H9 (cell line): ENCODE results near the gene MGMT. TPM values are rescaled to one million over a fixed set of nuclear protein-coding genes. Genes with fewer than 3 reads are reported as not detected.

Experiments
- DNase-seq: peaks from one replicate; pipeline ENCODE4 v3.0.0-alpha.2; 2017
- H2AFZ ChIP-seq: one replicate; pipeline ENCODE4 v1.6.1; 2013; ENCODE audit warnings: mild to moderate bottlenecking, low read length, control low read depth, moderate library complexity
- H2AK5ac ChIP-seq: 2 replicates; pipeline ENCODE4 v1.6.1; 2013; ENCODE audit warnings: low read length, control low read depth, mixed read lengths; ENCODE audit not compliant: insufficient read length
- H2BK120ac ChIP-seq: one replicate; pipeline ENCODE4 v1.6.1; 2013; ENCODE audit warnings: low read depth, mild to moderate bottlenecking, low read length, control low read depth, inconsistent platforms; ENCODE audit not compliant: poor library complexity, severe bottlenecking
- H2BK12ac ChIP-seq: 2 replicates; pipeline ENCODE4 v1.6.1; 2013; ENCODE audit warnings: low read length, control low read depth, mixed read lengths, low read depth; ENCODE audit not compliant: insufficient read length
- H2BK15ac ChIP-seq: 2 replicates; pipeline ENCODE4 v1.6.1; 2013; ENCODE audit warnings: low read depth, low read length, control low read depth
- H2BK20ac ChIP-seq: one replicate; pipeline ENCODE4 v1.6.1; 2013; ENCODE audit warnings: low read depth, mild to moderate bottlenecking, low read length, control low read depth, inconsistent platforms; ENCODE audit not compliant: poor library complexity, severe bottlenecking
- H2BK5ac ChIP-seq: 2 replicates; pipeline ENCODE4 v1.6.1; 2013; ENCODE audit warnings: low read length, control low read depth, mixed read lengths; ENCODE audit not compliant: insufficient read length
- H3K14ac ChIP-seq: 2 replicates; pipeline ENCODE4 v1.6.1; 2013; ENCODE audit warnings: low read length, control low read depth; ENCODE audit not compliant: insufficient read depth
- H3K18ac ChIP-seq: 2 replicates; pipeline ENCODE4 v1.6.1; 2013; ENCODE audit warnings: low read depth, mild to moderate bottlenecking, mixed read lengths, low read length, control low read depth; ENCODE audit not compliant: insufficient read length
- H3K23ac ChIP-seq: 2 replicates; pipeline ENCODE4 v1.6.1; 2013; ENCODE audit warnings: low read length, control low read depth, mixed read lengths, low read depth; ENCODE audit not compliant: insufficient read length
- H3K23me2 ChIP-seq: 2 replicates; pipeline ENCODE4 v1.6.1; 2013; ENCODE audit warnings: low read depth, mild to moderate bottlenecking, mixed read lengths, low read length, control low read depth; ENCODE audit not compliant: insufficient read length, poor library complexity, severe bottlenecking
- H3K27ac ChIP-seq: 2 replicates; pipeline ENCODE4 v1.5.1; 2013; ENCODE audit warnings: low read length, control low read depth, mixed read lengths, low read depth; ENCODE audit not compliant: insufficient read length
- H3K27me3 ChIP-seq: 2 replicates; pipeline ENCODE4 v1.6.1; 2013; ENCODE audit warnings: low read length, control low read depth, inconsistent platforms; ENCODE audit not compliant: insufficient read depth
- H3K4ac ChIP-seq: 2 replicates; pipeline ENCODE4 v1.6.1; 2013; ENCODE audit warnings: low read depth, mild to moderate bottlenecking, control low read depth, inconsistent platforms, low read length, moderate library complexity
- H3K4me1 ChIP-seq: 2 replicates; pipeline ENCODE4 v1.6.1; 2013; ENCODE audit warnings: low read length, control low read depth, inconsistent platforms; ENCODE audit not compliant: insufficient read depth
- H3K4me2 ChIP-seq: 2 replicates; pipeline ENCODE4 v1.6.1; 2013; ENCODE audit warnings: low read length, control low read depth, mixed read lengths; ENCODE audit not compliant: insufficient read length, insufficient read depth
- H3K56ac ChIP-seq: 2 replicates; pipeline ENCODE4 v1.6.1; 2013; ENCODE audit warnings: low read depth, mild to moderate bottlenecking, mixed read lengths, low read length, control low read depth; ENCODE audit not compliant: insufficient read length
- H3K79me1 ChIP-seq: 2 replicates; pipeline ENCODE4 v1.6.1; 2013; ENCODE audit warnings: low read depth, mild to moderate bottlenecking, moderate library complexity, low read length, control low read depth, inconsistent platforms; ENCODE audit not compliant: insufficient read depth, poor library complexity, severe bottlenecking
- H3K79me2 ChIP-seq: 2 replicates; pipeline ENCODE4 v1.6.1; 2013; ENCODE audit warnings: low read length, control low read depth, inconsistent platforms; ENCODE audit not compliant: insufficient read depth
- H3K9ac ChIP-seq: 2 replicates; pipeline ENCODE4 v1.6.1; 2013; ENCODE audit warnings: low read length, control low read depth, mixed read lengths; ENCODE audit not compliant: insufficient read length; ENCODE audit errors: extremely low read depth
- H3K9me3 ChIP-seq: one replicate; pipeline ENCODE4 v1.6.1; 2013; ENCODE audit warnings: low read depth, low read length, inconsistent platforms; ENCODE audit not compliant: control insufficient read depth
- H3T11ph ChIP-seq: one replicate; pipeline ENCODE4 v1.6.1; 2013; ENCODE audit warnings: mild to moderate bottlenecking, low read length, control low read depth, inconsistent platforms
- H4K20me1 ChIP-seq: one replicate; pipeline ENCODE4 v1.6.1; 2013; ENCODE audit not compliant: control insufficient read depth, insufficient read length, insufficient read depth
- H4K5ac ChIP-seq: 2 replicates; pipeline ENCODE4 v1.6.1; 2013; ENCODE audit warnings: low read depth, mild to moderate bottlenecking, mixed read lengths, low read length, control low read depth; ENCODE audit not compliant: insufficient read length
- H4K8ac ChIP-seq: replicated peaks from 2 replicates; pipeline ENCODE4 v1.6.1; 2013; ENCODE audit warnings: low read length, control low read depth, mixed read lengths, low read depth; ENCODE audit not compliant: insufficient read length
- H4K91ac ChIP-seq: 2 replicates; pipeline ENCODE4 v1.6.1; 2013; ENCODE audit warnings: low read depth, mild to moderate bottlenecking, moderate library complexity, mixed read lengths, low read length, control low read depth; ENCODE audit not compliant: insufficient read length
- H3K27ac Mint-ChIP-seq, 3 experiments: 2 replicates in 2 of 3; 3 replicates in 1 of 3; pipeline ENCODE4 v1.8.0; 2020 to 2021; ENCODE audit warnings: mixed read lengths in 3 of 3, mild to moderate bottlenecking in 1 of 3, moderate library complexity in 1 of 3
- H3K27me3 Mint-ChIP-seq: 2 replicates; pipeline ENCODE4 v1.8.0; 2021; ENCODE audit warnings: low read depth, mild to moderate bottlenecking, moderate library complexity, mixed read lengths
- H3K36me3 Mint-ChIP-seq, 3 experiments: 2 replicates in 2 of 3; 3 replicates in 1 of 3; pipeline ENCODE4 v1.8.0; 2020 to 2021; ENCODE audit warnings: low read depth in 3 of 3, mixed read lengths in 3 of 3; ENCODE audit not compliant: insufficient read depth in 1 of 3
- H3K4me1 Mint-ChIP-seq, 2 experiments: 2 replicates each; pipeline ENCODE4 v1.8.0; 2020; ENCODE audit warnings: mixed read lengths in 2 of 2
- H3K4me3 Mint-ChIP-seq, 2 experiments: 2 replicates in 1 of 2; 3 replicates in 1 of 2; pipeline ENCODE4 v1.8.0; 2020 to 2021; ENCODE audit warnings: mild to moderate bottlenecking in 2 of 2, mixed read lengths in 2 of 2, moderate library complexity in 1 of 2
- H3K9me3 Mint-ChIP-seq, 2 experiments: 2 replicates in 1 of 2; 3 replicates in 1 of 2; pipeline ENCODE4 v1.8.0; 2020; ENCODE audit warnings: mild to moderate bottlenecking in 2 of 2, mixed read lengths in 2 of 2, moderate library complexity in 1 of 2
- CTCF ChIP-seq: fragments of 200-600 bp; sonication (generic); conservative IDR thresholded peaks from 3 replicates; pipeline ENCODE4 v1.8.0; 2021; ENCODE audit warnings: antibody characterized with exemption, mild to moderate bottlenecking
- WGBS: extraction: QIAGEN DNeasy Blood & Tissue Kit; methylation state at CpG from one replicate; pipeline ENCODE4 v1.1.7; 2013; ENCODE audit warnings: missing lambda C conversion rate, low lambda C conversion rate, mixed read lengths; ENCODE audit not compliant: insufficient read length; ENCODE audit errors: extremely low coverage; 5-methylcytosine and 5-hydroxymethylcytosine counted together
- total RNA-seq: library from RNA; stranded (reverse); gene quantifications from 2 replicates; pipeline ENCODE4 v1.2.1, GENCODE V29; 2021

The MGMT gene
- total RNA-seq, 1 experiment from 2014 or later = 18.4 TPM

- H2AFZ ChIP-seq = no peak overlapping the region
- no peak overlapping the region for H3K56ac ChIP-seq
- no peak for TF ChIP-seq CTCF
- H3K18ac ChIP-seq = no peak overlapping the region
- H2BK15ac ChIP-seq = no peak overlapping the region
- H3K27ac Mint-ChIP-seq = peak overlapping the region in 1 of 3 experiments; percentile 82; a peak in 1 of 7 replicates
- H2BK5ac ChIP-seq = no peak overlapping the region
- WGBS = no CpG with 5 or more reads among the region's 11 CpGs
- no peak overlapping the region for H3K14ac ChIP-seq
- H2BK20ac ChIP-seq = no peak overlapping the region
- no peak overlapping the region for H3K4ac ChIP-seq
- no peak overlapping the region for H3K23ac ChIP-seq
- no peak overlapping the region for H3K4me3 Mint-ChIP-seq
- no peak overlapping the region for H4K5ac ChIP-seq
- H2BK12ac ChIP-seq = no peak overlapping the region
- no peak overlapping the region for H2BK120ac ChIP-seq
- H3K27me3 Mint-ChIP-seq = no peaks in the 10 kb centered on the region
- H3K4me1 Mint-ChIP-seq = no peaks in the 10 kb centered on the region
- H4K8ac ChIP-seq = no peak overlapping the region
- H3K9me3 ChIP-seq = no peaks in the 10 kb centered on the region
- H3K9me3 Mint-ChIP-seq = peaks cover 0 to under 1% of the 10 kb centered on the region in 2 experiments; a peak in 2 of 5 replicates
- no peak overlapping the region for H2AK5ac ChIP-seq
- H3K79me1 ChIP-seq = no peaks in the 10 kb centered on the region
- H3T11ph ChIP-seq = no peak overlapping the region
- no peak overlapping the region for H3K9ac ChIP-seq
- H4K20me1 ChIP-seq = no peaks in the 10 kb centered on the region
- H3K27ac ChIP-seq = no peak overlapping the region
- no peak overlapping the region for H3K4me2 ChIP-seq
- H3K36me3 Mint-ChIP-seq = peaks cover 0 to 2% (median 0%) of the 10 kb centered on the region in 3 experiments; a peak in 1 of 7 replicates
- H3K79me2 ChIP-seq = no peaks in the 10 kb centered on the region
- DNase-seq = no peak
- no peaks in the 10 kb centered on the region for H3K4me1 ChIP-seq
- H4K91ac ChIP-seq = no peak overlapping the region
- H3K27me3 ChIP-seq = no peaks in the 10 kb centered on the region
- H3K23me2 ChIP-seq = no peaks in the 10 kb centered on the region
These were observed 210.4 kb downstream of the MGMT start for GRCh38 chr10:129677377-129677927.
